Stimulated activated CD8-positive, alpha-beta memory T cell treated with anti-CD3 and anti-CD28 coated beads, Interleukin-7, amount 100 ng/mL, for 24 hours (primary cell): Measurements from ENCODE around the gene BNIP3.
A peak's percentile ranks its signal among the peaks of the same experiment; 100 is the strongest.

ENCODE experiments used
- DNase-seq: peaks from one replicate; pipeline ENCODE4 v3.0.0-alpha.2; 2020; ENCODE audit warnings: low read depth

The BNIP3 gene

GRCh38 chr10:131981429-131982184 is at the start of gene BNIP3:
BNIP3 (minus strand) TSS chr10:131981923; CDS start chr10:131981806, 117 bp downstream.
- peak; percentile 89 for DNase-seq

DNA sequence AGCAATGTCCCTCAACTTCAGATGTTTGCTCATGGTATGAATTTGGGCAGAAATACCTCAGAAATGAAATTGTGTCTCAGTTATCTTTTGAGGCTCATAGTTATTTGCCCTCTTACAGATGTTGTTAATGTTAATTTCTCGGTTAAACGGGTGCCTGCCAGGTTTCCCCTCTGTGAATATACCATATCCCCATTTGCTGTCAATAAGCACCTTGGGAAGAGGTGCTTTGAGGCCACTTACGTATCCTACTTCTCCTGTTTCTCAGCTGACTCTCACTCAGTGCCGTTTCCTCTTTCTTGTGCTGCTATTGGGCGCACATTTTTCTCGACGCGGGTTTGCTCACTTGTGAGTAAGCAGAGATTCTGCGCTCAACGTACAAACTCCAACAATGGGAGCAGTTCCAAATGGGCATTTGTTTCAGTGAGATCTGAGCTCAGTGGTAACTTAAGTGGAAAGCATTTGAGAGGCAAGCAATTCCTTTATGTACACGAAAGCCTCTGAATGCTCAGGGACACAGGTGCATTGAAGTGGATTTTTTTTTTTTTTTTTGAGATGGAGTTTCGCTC is 49.3 kb upstream of the BNIP3 start:
- DNase-seq, result no peak

- no peak for DNase-seq
Observed at GRCh38 chr10:132028706-132029105, 47.0 kb upstream of the BNIP3 start.

DNA sequence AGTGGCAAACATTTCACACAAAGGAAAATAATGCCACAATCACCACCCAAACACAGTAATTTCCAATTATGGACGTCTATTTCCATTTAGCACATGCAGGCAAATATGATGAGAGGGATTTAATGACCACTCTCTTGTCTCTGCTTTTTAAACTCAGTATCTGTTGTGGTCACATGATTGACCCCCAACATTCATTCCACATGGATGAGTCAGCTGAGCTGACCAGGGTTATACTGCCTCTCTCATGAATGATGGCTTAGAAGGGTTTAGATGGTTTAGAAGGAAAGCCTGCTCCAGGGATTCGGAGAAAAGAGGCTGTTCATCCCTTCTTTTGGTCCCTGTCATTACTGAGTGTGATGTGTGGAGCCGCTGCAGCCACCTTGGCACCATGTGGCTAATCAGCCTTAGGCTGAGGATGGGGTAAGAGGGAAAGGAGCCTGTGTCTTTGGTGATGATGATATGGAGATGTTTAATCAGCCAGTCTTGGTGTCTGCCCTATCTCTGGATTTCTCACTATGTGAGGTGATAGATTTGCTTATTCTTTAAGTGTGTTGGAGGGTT is 45.8 kb upstream of the BNIP3 start:
- no peak for DNase-seq

GRCh38 chr10:132023092-132023811 is 41.5 kb upstream of the BNIP3 start:
- DNase-seq, result peak; percentile 66

GRCh38 chr10:132022241-132022640 is 40.5 kb upstream of the BNIP3 start:
- no peak for DNase-seq

GRCh38 chr10:132021504-132022143 is 39.9 kb upstream of the BNIP3 start:
- no peak for DNase-seq

GRCh38 chr10:132021046-132021445 is 39.3 kb upstream of the BNIP3 start:
- no peak for DNase-seq

DNA sequence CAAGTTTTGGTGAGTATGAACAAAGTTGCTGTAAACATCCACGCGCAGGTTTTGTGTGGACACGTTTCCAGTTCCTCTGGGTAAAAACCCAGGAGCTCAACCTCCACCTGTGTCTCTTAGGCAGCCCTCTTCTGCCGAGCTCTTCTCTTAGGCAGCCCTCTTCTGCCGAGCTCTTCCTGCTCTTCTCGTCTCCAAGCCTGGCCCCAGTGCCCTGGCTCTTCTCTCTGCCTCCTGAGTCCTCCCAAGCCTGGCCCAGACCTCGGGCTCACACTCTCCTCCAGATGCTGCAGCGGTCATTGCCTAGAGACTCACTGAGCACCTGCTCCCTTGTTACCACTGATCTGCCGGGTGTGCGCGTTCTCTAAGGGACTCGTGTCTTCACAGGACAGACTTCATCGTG is 38.7 kb upstream of the BNIP3 start:
- no peak for DNase-seq

GRCh38 chr10:132019366-132019765 is 37.6 kb upstream of the BNIP3 start:
- DNase-seq, result no peak

- DNase-seq, result no peak
Observed at GRCh38 chr10:132018446-132018845, 36.7 kb upstream of the BNIP3 start.

- DNase-seq, result no peak
Observed at GRCh38 chr10:132016514-132016913, 34.8 kb upstream of the BNIP3 start.

DNA sequence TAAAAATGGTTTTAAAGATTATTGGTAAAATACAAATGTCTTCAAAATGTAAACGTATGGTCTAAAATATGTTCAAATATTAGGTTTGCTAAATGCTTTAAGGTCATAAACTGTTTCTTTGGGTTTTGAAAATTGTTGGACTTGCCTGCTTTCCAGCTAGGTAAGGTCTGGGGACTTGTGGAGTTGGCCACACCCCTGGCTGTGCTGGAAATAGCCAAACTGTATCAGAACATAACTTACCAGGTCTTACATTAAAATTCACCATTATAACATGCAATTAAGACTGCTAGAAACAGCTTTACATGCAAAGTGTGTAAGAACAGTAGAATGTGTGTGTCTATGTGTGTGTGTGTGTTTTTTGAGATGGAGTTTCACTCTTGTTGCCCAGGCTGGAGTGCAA is 29.7 kb upstream of the BNIP3 start:
- DNase-seq, result no peak

DNA sequence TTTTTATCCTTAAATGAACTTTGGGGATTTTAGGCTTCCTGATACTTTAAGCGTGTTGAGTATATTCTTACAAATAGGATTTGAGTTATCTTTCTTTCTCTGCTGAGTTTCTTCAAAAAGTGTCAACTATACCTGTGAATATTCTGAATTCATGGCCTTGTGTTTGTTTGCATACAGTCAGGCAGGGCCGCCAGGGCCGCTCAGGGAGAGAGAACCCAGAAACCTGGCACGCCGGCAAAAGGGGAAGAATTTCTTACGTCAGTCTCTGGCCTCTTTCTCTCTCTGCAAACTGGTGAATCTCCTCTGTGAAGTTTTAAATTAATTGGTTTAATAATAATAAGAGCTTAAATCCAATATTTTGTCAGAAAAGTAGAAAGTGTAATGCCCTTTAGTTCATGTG is 29.3 kb upstream of the BNIP3 start:
- DNase-seq, result no peak

- DNase-seq, result no peak
Observed at GRCh38 chr10:132010483-132010882, 28.8 kb upstream of the BNIP3 start.

DNA sequence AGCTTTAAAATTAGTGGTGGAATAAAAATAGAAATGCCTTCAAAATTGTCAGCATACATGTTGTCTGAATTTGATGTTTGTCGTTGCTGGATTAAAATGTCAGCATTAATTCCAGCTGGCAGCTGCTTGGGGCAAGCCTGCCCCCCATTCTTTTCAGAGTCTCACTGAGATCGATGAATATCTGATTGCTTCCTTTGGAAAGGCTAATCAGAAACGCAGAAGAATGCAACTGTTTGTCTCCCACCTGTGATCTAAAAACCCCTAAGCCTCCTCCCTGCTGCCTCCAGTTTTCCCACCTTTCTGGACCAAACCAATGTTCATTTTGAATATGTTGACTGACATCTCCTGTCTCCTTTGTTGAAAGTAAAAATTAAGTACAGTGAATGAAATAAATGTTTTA is 27.9 kb upstream of the BNIP3 start:
- DNase-seq, result no peak

DNA sequence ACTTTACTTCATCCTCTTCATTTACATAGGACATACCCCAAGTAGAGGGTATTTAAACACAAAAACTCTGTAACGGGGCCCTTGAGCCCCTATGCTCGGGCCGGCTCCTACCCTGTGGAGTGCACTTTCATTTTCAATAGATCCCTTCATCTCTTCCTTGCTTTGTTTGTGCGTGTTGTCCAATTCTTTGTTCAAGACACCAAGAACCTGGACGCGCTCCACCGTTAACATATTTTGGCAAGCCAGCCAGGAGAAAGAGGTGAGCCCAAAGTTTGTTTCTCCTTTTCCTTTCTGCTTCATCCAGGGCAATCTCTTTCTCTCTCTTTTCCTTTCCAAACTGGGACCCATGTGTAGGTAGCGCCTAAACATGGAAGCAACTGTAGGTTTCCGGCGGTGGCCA is 26.0 kb upstream of the BNIP3 start:
- DNase-seq, result no peak

- no peak for DNase-seq
Observed at GRCh38 chr10:132006966-132007365, 25.2 kb upstream of the BNIP3 start.

DNA sequence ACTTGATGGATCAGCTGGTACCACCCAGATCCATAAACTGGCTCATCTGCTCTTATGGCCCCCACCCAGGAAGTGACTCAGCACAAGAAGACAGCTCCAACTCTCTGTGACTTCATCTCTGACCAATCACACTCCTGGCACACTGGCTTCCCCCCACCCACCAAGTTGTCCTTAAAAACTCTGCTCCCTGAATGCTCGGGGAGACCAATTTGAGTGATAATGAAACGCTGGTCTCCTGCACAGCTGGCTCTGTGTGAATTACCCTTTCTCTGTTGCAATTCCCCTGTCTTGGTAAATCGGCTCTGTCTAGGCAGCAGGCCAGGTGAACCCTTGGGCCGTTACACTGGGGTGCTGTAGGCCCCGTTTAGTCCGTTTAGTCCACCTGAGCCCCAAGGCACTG is 23.4 kb upstream of the BNIP3 start:
- no peak for DNase-seq

GRCh38 chr10:132004052-132004451 is 22.3 kb upstream of the BNIP3 start:
- DNase-seq, result no peak

DNA sequence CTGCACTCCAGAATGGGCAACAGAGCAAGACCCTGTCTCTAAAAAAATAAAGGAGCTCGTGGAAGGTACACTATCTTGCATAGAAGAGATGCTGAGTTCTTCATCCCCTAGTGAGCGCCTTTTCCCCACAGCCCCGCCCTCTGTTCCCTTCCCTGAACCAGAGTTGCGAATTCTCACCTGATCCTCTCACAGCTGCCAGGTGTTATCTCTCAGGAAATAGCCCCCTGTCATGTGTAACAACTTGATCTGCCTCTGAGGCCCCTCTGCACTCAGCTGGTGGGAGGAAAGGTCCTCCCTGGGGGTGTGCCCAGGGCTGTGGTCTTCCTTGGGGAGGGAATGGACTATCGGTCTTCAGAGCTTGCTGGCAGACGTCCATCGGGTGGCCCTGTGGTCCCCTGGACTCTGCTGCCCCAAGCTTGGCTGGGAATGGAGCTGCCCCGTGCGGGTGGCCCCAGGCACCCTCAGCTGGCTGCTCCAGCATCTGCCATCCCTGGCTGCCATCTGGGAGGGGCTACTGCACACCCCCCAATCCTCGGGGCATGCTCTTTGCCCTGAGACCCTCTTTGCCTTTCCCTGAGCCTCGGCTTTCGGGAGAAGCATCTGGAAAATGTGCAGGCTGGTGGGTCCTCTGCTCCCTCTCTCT is 21.7 kb upstream of the BNIP3 start:
- no peak for DNase-seq

GRCh38 chr10:132002004-132002403 is 20.3 kb upstream of the BNIP3 start:
- no peak for DNase-seq
